ENCODE results near the gene PGS1. TPM values are rescaled to one million over a fixed set of nuclear protein-coding genes. Genes with fewer than 3 reads are reported as not detected.

Gene PGS1
- total RNA-seq, 5 donors from 2014 or later (not counting 1 experiment from before 2014, with no cell fraction given), result 60.5 to 87.2 (median 78.9) TPM

- peaks cover 52 to 71% (median 62%) of the 10 kb centered on the region in 3 donors for H3K4me1 Mint-ChIP-seq
- CTCF ChIA-PET, result interaction anchor here (0.6 to 0.7 kb wide), 3 partner anchors 125 to 769 kb away, joined by 3 to 5 read pairs (median 5); no protein-coding TSS in a partner anchor
- no peaks in the 10 kb centered on the region for H3K27me3 ChIP-seq (replicated peaks in 1 of 2; ENCODE audit: control insufficient read depth in 2 of 2, extremely low read depth in 1 of 2, insufficient read depth in 2 of 2, low read length in 1 of 2)
- 37% methylated on average over 29 of the region's 34 CpGs for whole genome bisulfite sequencing (ENCODE audit: insufficient coverage)
- POLR2A ChIA-PET, result interaction anchor here in 1 of 2 donors (0.6 kb wide), 1 partner anchor 208 kb away, joined by 14 read pairs; no protein-coding TSS in a partner anchor
- H3K9me3 Mint-ChIP-seq, result no peaks in the 10 kb centered on the region
- H3K27ac ChIP-seq (ENCODE audit: low read length), result peak overlapping the region; percentile 78
- H3K27ac Mint-ChIP-seq, result peak overlapping the region; percentile 86 to 91
- H3K9me3 ChIP-seq, result no peaks in the 10 kb centered on the region
- DNase-seq (peak; percentile 27 to 71 (median 50)), ATAC-seq (replicated peaks in 1 of 4) (peak; percentile 76 to 86 (median 82))
- H3K36me3 Mint-ChIP-seq, result peaks cover 12% of the 10 kb centered on the region
- H3K27me3 Mint-ChIP-seq, result no peaks in the 10 kb centered on the region
- peaks cover 12 to 35% of the 10 kb centered on the region in 2 donors for H3K36me3 ChIP-seq (ENCODE audit: control insufficient read depth in 2 of 2, extremely low read depth in 1 of 2, insufficient read depth in 1 of 2, low read length in 1 of 2)
- H3K4me1 ChIP-seq (ENCODE audit: control insufficient read depth in 1 of 2, extremely low read depth in 1 of 2, insufficient read depth in 2 of 2, low read length in 2 of 2), result peaks cover 20 to 54% of the 10 kb centered on the region in 2 experiments
- peak overlapping the region; percentile 36 to 79 (median 47) for H3K4me3 Mint-ChIP-seq
- peak overlapping the region in 1 of 2 donors; percentile 17 for H3K4me3 ChIP-seq (ENCODE audit: control insufficient read depth in 1 of 2, extremely low read depth in 1 of 2, low read length in 1 of 2)
Observed at GRCh38 chr17:78414178-78415162, 36.0 kb downstream of the PGS1 start.

DNA sequence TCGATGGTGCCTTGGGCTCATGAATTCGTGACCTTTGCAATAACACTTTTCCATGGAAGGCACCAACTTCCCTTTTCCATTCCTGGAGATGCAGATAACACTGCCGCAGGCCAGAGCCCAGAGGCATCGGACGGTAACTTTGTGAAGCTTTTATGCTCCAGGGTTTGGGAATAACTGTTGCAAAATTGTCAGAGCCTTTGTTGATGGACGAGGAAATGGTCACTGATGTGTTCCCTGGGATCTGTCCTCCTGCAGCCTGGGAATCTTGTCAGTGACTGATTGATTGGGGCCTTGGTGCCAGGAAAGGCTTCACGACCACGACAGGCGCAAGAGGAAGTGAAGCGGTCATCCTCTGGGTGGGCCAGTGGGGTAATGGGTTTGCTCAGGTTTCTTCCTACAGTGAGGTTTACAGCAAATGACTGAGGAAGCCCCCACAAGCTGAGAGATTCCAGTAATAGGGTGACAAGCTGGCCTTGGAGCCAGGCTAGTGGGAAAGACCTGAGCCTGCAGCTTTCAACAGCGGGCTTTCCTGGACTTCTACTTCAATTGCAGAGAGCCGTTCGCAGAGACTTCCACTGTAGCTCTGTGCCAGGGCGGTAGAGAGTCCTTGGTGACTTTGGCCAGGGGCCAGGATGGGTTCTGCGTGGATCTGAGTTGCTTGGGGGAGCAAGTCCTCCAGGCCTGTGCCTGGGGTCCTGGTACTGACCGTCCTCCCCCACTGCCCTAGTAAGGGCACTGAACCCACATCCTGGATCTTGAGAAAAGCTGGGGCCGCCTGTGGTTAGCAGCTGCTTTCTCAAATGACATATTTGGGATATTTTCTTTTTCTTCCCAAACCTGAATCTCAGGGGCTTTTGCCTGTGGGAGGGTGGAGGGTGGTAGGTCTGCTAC is 37.6 kb downstream of the PGS1 start:
- Histone ChIP-seq H3K27ac (ENCODE audit: low read length) (peak overlapping the region; percentile 23), H3K36me3 (ENCODE audit: control insufficient read depth in 2 of 2, extremely low read depth in 1 of 2, insufficient read depth in 1 of 2, low read length in 1 of 2) (peaks cover 22 to 50% of the 10 kb centered on the region in 2 donors), H3K4me1 (ENCODE audit: control insufficient read depth in 1 of 2, extremely low read depth in 1 of 2, insufficient read depth in 2 of 2, low read length in 2 of 2) (peaks cover 20 to 54% of the 10 kb centered on the region in 2 experiments), H3K4me3 (ENCODE audit: control insufficient read depth in 1 of 2, extremely low read depth in 1 of 2, low read length in 1 of 2) (no peak overlapping the region), H3K27me3 (replicated peaks in 1 of 2; ENCODE audit: control insufficient read depth in 2 of 2, extremely low read depth in 1 of 2, insufficient read depth in 2 of 2, low read length in 1 of 2) (no peaks in the 10 kb centered on the region), H3K9me3 (no peaks in the 10 kb centered on the region)
- WGBS (ENCODE audit: insufficient coverage), result 95% methylated on average over 13 of the region's 17 CpGs
- ATAC-seq (replicated peaks in 1 of 4) (no peak), DNase-seq (no peak)
- CTCF ChIA-PET, result interaction anchor here in 1 of 2 donors (1.1 kb wide), 1 partner anchor 34 kb away, joined by 3 read pairs; no protein-coding TSS in a partner anchor
- POLR2A ChIA-PET, result no interaction called here
- Mint-ChIP-seq H3K36me3 (peaks cover 22% of the 10 kb centered on the region), H3K9me3 (no peaks in the 10 kb centered on the region), H3K27ac (peak overlapping the region in 1 of 2 donors; percentile 91), H3K4me3 (peak overlapping the region in 1 of 3 donors; percentile 35), H3K27me3 (no peaks in the 10 kb centered on the region), H3K4me1 (peaks cover 47 to 70% (median 62%) of the 10 kb centered on the region in 3 donors)

GRCh38 chr17:78416791-78417530 is 38.5 kb downstream of the PGS1 start:
- H3K4me1 ChIP-seq (ENCODE audit: control insufficient read depth in 1 of 2, extremely low read depth in 1 of 2, insufficient read depth in 2 of 2, low read length in 2 of 2), result peaks cover 20 to 55% of the 10 kb centered on the region in 2 experiments
- POLR2A ChIA-PET, result no interaction called here

GRCh38 chr17:78417531-78417909 is 39.1 kb downstream of the PGS1 start:
- Mint-ChIP-seq H3K27ac (peak overlapping the region; percentile 76 to 80), H3K4me1 (peaks cover 48 to 63% (median 58%) of the 10 kb centered on the region in 3 donors), H3K4me3 (no peak overlapping the region), H3K36me3 (peaks cover 28% of the 10 kb centered on the region), H3K27me3 (no peaks in the 10 kb centered on the region), H3K9me3 (no peaks in the 10 kb centered on the region)
- Histone ChIP-seq H3K27ac (ENCODE audit: low read length) (no peak overlapping the region), H3K36me3 (ENCODE audit: control insufficient read depth in 2 of 2, extremely low read depth in 1 of 2, insufficient read depth in 1 of 2, low read length in 1 of 2) (peaks cover 22 to 61% of the 10 kb centered on the region in 2 donors), H3K4me1 (ENCODE audit: control insufficient read depth in 1 of 2, extremely low read depth in 1 of 2, insufficient read depth in 2 of 2, low read length in 2 of 2) (peaks cover 20 to 52% of the 10 kb centered on the region in 2 experiments), H3K9me3 (no peaks in the 10 kb centered on the region), H3K27me3 (replicated peaks in 1 of 2; ENCODE audit: control insufficient read depth in 2 of 2, extremely low read depth in 1 of 2, insufficient read depth in 2 of 2, low read length in 1 of 2) (no peaks in the 10 kb centered on the region), H3K4me3 (ENCODE audit: control insufficient read depth in 1 of 2, extremely low read depth in 1 of 2, low read length in 1 of 2) (no peak overlapping the region)
- CTCF ChIA-PET, result interaction anchor here (0.6 to 0.9 kb wide), 3 partner anchors 104 to 387 kb away, joined by 3 to 5 read pairs (median 3); no protein-coding TSS in a partner anchor
- POLR2A ChIA-PET, result no interaction called here
- ATAC-seq (replicated peaks in 1 of 4) (no peak), DNase-seq (no peak)
- 100% methylated on average over 6 of the region's 13 CpGs for WGBS (ENCODE audit: insufficient coverage)

More at GRCh38 chr17:78416791-78417530, 38.5 kb downstream of the PGS1 start:
- peaks cover 22 to 58% of the 10 kb centered on the region in 2 donors for H3K36me3 ChIP-seq (ENCODE audit: control insufficient read depth in 2 of 2, extremely low read depth in 1 of 2, insufficient read depth in 1 of 2, low read length in 1 of 2)
- H3K27ac ChIP-seq (ENCODE audit: low read length), result peak overlapping the region; percentile 13
- ATAC-seq (replicated peaks in 1 of 4) (no peak), DNase-seq (no peak)
- Mint-ChIP-seq H3K27me3 (no peaks in the 10 kb centered on the region), H3K9me3 (no peaks in the 10 kb centered on the region), H3K4me1 (peaks cover 52 to 67% (median 61%) of the 10 kb centered on the region in 3 donors), H3K27ac (peak overlapping the region; percentile 76 to 80), H3K4me3 (peak overlapping the region in 1 of 3 donors; percentile 35), H3K36me3 (peaks cover 25% of the 10 kb centered on the region)
- H3K9me3 ChIP-seq, result no peaks in the 10 kb centered on the region
- H3K4me3 ChIP-seq (ENCODE audit: control insufficient read depth in 1 of 2, extremely low read depth in 1 of 2, low read length in 1 of 2), result no peak overlapping the region
- WGBS (ENCODE audit: insufficient coverage), result 87% methylated on average over 7 of the region's 15 CpGs
- CTCF ChIA-PET, result interaction anchor here (0.6 to 1.1 kb wide), 3 partner anchors 35 to 388 kb away, joined by 3 to 5 read pairs (median 3); no protein-coding TSS in a partner anchor
- H3K27me3 ChIP-seq (replicated peaks in 1 of 2; ENCODE audit: control insufficient read depth in 2 of 2, extremely low read depth in 1 of 2, insufficient read depth in 2 of 2, low read length in 1 of 2), result no peaks in the 10 kb centered on the region

DNA sequence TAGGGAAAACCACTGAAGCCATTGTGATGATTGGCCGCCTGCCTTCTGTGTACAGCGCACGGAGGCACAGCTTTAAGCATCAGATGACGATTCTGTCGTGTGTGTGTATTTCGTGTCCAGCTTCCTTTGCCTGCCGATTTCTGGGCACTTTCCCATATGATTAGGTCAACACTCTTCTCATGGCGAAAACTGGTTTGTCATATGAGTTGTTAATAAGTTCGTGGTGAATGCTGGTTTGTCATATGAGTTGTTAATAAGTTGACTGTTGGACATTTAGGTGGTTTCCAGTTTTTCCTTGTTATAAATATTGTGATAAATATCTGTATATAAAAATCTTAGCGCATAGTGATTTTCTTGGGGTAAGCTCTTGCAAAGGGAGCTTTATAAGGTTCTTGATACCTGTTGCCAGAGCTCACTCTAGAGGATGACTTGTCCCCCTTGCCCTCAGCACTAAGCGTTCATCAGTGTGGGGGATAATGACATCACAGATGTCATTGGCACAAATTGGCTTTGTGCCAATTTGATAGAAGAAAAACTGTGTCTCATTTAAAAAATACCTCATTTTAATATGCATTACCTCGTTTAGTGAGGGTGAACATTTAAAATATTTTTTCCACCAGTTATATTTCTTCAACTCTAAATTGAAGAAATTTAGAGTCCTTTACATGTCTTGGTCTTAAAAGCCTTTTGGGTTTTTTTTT is 40.0 kb downstream of the PGS1 start:
- Histone ChIP-seq H3K36me3 (ENCODE audit: control insufficient read depth in 2 of 2, extremely low read depth in 1 of 2, insufficient read depth in 1 of 2, low read length in 1 of 2) (peaks cover 27 to 61% of the 10 kb centered on the region in 2 donors), H3K4me1 (ENCODE audit: control insufficient read depth in 1 of 2, extremely low read depth in 1 of 2, insufficient read depth in 2 of 2, low read length in 2 of 2) (peaks cover 18 to 43% of the 10 kb centered on the region in 2 experiments), H3K27ac (ENCODE audit: low read length) (no peak overlapping the region), H3K27me3 (replicated peaks in 1 of 2; ENCODE audit: control insufficient read depth in 2 of 2, extremely low read depth in 1 of 2, insufficient read depth in 2 of 2, low read length in 1 of 2) (no peaks in the 10 kb centered on the region), H3K9me3 (no peaks in the 10 kb centered on the region), H3K4me3 (ENCODE audit: control insufficient read depth in 1 of 2, extremely low read depth in 1 of 2, low read length in 1 of 2) (no peak overlapping the region)
- Mint-ChIP-seq H3K4me3 (no peak overlapping the region), H3K27me3 (no peaks in the 10 kb centered on the region), H3K27ac (peak overlapping the region; percentile 39 to 52), H3K4me1 (peaks cover 38 to 54% (median 49%) of the 10 kb centered on the region in 3 donors), H3K36me3 (peaks cover 28% of the 10 kb centered on the region), H3K9me3 (no peaks in the 10 kb centered on the region)
- DNase-seq (no peak), ATAC-seq (replicated peaks in 1 of 4) (no peak)
- ChIA-PET POLR2A (interaction anchor here in 1 of 2 donors (0.8 kb wide), 1 partner anchor 140 kb away, joined by 4 read pairs; no protein-coding TSS in a partner anchor), CTCF (interaction anchor here (0.5 to 0.9 kb wide), 3 partner anchors 144 to 267 kb away, joined by 3 to 4 read pairs (median 3); no protein-coding TSS in a partner anchor)
- WGBS (ENCODE audit: insufficient coverage), result 84% methylated on average over 8 of the region's 12 CpGs

All from T-cell (primary cell).